ENCODE results near the gene CDH24. TPM values are rescaled to one million over a fixed set of nuclear protein-coding genes. Genes with fewer than 3 reads are reported as not detected.

CDH24 gene
- total and polyA plus RNA-seq, 2 of the 13 experiments (the other 11 are each of a cell fraction or from before 2014, with no cell fraction given), result 0.69 to 0.99 TPM

- no peak for TF ChIP-seq ZNF10 (CRISPR knock-in tag; IDR thresholded peaks at IDR 0.05; ENCODE audit: borderline replicate concordance, low read depth)
- TF ChIP-seq ZNF740 (CRISPR knock-in tag; IDR thresholded peaks at IDR 0.05), result no peak
- TF ChIP-seq FOSL2 (CRISPR knock-in tag; IDR thresholded peaks at IDR 0.05), result peak; percentile 39; the same call in 1 of the 2 replicates
- no peak; the same call in 1 of the 2 replicates for TF ChIP-seq PAXIP1 (CRISPR knock-in tag; conservative IDR thresholded peaks at IDR 0.05)
- no peak for TF ChIP-seq SRSF9 (IDR thresholded peaks at IDR 0.05; ENCODE audit: borderline replicate concordance, insufficient read depth, low read depth, low read length, poor library complexity, severe bottlenecking)
- TF ChIP-seq ZNF605 (CRISPR knock-in tag; IDR thresholded peaks at IDR 0.05), result peak; percentile 33; the same call in 1 of the 2 replicates
- no peak for TF ChIP-seq ATF3 (CRISPR knock-in tag; IDR thresholded peaks at IDR 0.05)
- no peak for TF ChIP-seq ZNF883 (CRISPR knock-in tag; IDR thresholded peaks at IDR 0.05; ENCODE audit: not compliant biosample characterization)
- TF ChIP-seq RARG (CRISPR knock-in tag; IDR thresholded peaks at IDR 0.05; ENCODE audit: low read depth), result no peak
- no peak for TF ChIP-seq PHF21A (CRISPR knock-in tag; IDR thresholded peaks at IDR 0.05)
- TF ChIP-seq HNRNPK (IDR thresholded peaks at IDR 0.05; ENCODE audit: low read depth, low read length, poor library complexity, severe bottlenecking), result no peak
- no peak; the same call in 1 of the 2 replicates for TF ChIP-seq MTERF4 (CRISPR knock-in tag; IDR thresholded peaks at IDR 0.05)
- peak; percentile 91 for TF ChIP-seq ZNF550 (CRISPR knock-in tag; IDR thresholded peaks at IDR 0.05; ENCODE audit: borderline replicate concordance)
- no peak for TF ChIP-seq KLF16 (CRISPR knock-in tag; IDR thresholded peaks at IDR 0.05)
- no peak for TF ChIP-seq ZNF3 (CRISPR knock-in tag; IDR thresholded peaks at IDR 0.05)
- no peak for TF ChIP-seq HNRNPUL1 (IDR thresholded peaks at IDR 0.05; ENCODE audit: low read depth, low read length)
- TF ChIP-seq ZNF251 (CRISPR knock-in tag; IDR thresholded peaks at IDR 0.05), result no peak
- no peak for TF ChIP-seq SOX6 (IDR thresholded peaks at IDR 0.05)
- no peak for TF ChIP-seq SOX6 (CRISPR knock-in tag; IDR thresholded peaks at IDR 0.05)
- TF ChIP-seq SMC3 (IDR thresholded peaks at IDR 0.05; ENCODE audit: low read length), result peak; percentile 59
- TF ChIP-seq MTA3 (CRISPR knock-in tag; IDR thresholded peaks at IDR 0.05), result no peak
- TF ChIP-seq DMAP1 (CRISPR knock-in tag; IDR thresholded peaks at IDR 0.05), result no peak; the same call in 1 of the 2 replicates
- peak; percentile 23 for TF ChIP-seq HNRNPLL (IDR thresholded peaks at IDR 0.05; ENCODE audit: low read depth, low read length, poor library complexity, severe bottlenecking)
- no peak for TF ChIP-seq ELK4 (CRISPR knock-in tag; IDR thresholded peaks at IDR 0.05; ENCODE audit: borderline replicate concordance)
Observed at GRCh38 chr14:23056145-23056955, 970 bp downstream of the CDH24 start (continued).
